Measurements from ENCODE around the gene PODXL2. TPM values are rescaled to one million over a fixed set of nuclear protein-coding genes. Genes with fewer than 3 reads are reported as not detected.
"Not testable (repeated sequence)": the region's sequence is repeated elsewhere in the genome, so short reads cannot be mapped to it uniquely, and the experiment has no call there.

PODXL2 gene
- total RNA-seq, 4 donors from 2014 or later, result 3.2 to 9.4 (median 8.0) TPM

DNA sequence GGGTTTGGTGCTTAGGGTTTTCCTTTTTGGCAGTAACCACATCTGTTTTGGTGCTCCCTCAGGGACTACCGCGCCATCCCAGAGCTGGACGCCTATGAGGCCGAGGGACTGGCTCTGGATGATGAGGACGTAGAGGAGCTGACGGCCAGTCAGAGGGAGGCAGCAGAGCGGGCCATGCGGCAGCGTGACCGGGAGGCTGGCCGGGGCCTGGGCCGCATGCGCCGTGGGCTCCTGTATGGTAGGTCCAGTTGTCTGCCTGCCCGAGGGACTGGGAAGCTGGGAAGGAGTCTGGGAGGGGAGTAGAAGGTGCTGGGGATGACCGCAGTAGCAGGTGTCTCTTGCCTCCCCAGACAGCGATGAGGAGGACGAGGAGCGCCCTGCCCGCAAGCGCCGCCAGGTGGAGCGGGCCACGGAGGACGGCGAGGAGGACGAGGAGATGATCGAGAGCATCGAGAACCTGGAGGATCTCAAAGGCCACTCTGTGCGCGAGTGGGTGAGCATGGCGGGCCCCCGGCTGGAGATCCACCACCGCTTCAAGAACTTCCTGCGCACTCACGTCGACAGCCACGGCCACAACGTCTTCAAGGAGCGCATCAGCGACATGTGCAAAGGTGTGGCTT, 24.3 kb upstream of the PODXL2 start:
- H3K27me3 ChIP-seq, result no peaks in the 10 kb centered on the region
- H3K27ac ChIP-seq, result no peak overlapping the region
- TF ChIP-seq, protein P1, sequence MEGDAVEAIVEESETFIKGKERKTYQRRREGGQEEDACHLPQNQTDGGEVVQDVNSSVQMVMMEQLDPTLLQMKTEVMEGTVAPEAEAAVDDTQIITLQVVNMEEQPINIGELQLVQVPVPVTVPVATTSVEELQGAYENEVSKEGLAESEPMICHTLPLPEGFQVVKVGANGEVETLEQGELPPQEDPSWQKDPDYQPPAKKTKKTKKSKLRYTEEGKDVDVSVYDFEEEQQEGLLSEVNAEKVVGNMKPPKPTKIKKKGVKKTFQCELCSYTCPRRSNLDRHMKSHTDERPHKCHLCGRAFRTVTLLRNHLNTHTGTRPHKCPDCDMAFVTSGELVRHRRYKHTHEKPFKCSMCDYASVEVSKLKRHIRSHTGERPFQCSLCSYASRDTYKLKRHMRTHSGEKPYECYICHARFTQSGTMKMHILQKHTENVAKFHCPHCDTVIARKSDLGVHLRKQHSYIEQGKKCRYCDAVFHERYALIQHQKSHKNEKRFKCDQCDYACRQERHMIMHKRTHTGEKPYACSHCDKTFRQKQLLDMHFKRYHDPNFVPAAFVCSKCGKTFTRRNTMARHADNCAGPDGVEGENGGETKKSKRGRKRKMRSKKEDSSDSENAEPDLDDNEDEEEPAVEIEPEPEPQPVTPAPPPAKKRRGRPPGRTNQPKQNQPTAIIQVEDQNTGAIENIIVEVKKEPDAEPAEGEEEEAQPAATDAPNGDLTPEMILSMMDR (IDR thresholded peaks at IDR 0.05), result no peak
- no peak for TF ChIP-seq POLR2A (IDR thresholded peaks at IDR 0.05)
- no peak overlapping the region for H3K4me3 ChIP-seq (replicated peaks in 1 of 3)
- no peaks in the 10 kb centered on the region for H3K4me1 ChIP-seq
- 92 to 94% methylated on average over 41 of the region's 41 CpGs for WGBS, 2 donors
- no peaks in the 10 kb centered on the region for H3K9me3 ChIP-seq
- no peak for DNase-seq
- intact Hi-C loops (cut with DNase I), result no loop called here
- peaks cover 11 to 17% of the 10 kb centered on the region in 2 donors for H3K36me3 ChIP-seq

DNA sequence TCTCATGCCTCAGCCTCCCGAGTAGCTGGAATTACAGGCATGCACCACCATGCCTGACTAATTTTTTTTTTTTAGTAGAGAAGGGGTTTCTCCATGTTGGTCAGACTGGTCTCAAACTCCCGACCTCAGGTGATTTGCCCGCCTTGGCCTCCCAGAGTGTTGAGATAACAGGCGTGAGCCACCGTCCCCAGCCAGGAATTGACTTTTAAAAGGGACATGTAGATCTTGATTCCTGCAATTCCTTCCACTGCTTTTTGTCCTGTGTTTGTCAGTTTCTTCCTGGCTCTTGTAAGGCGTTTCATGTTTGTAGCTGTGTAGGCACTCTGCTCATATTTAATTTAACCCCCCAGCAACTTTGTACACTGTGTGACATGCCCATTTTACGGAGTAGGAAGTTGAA, 23.4 kb upstream of the PODXL2 start:
- DNase-seq; H3K9me3 ChIP-seq; H3K4me3 ChIP-seq (replicated peaks in 1 of 3); H3K4me1 ChIP-seq; H3K27me3 ChIP-seq; H3K27ac ChIP-seq; intact Hi-C loops (cut with DNase I): not testable (repeated sequence)
- WGBS, 2 donors, result 93 to 98% methylated on average over 7 of the region's 7 CpGs
- peaks cover 11 to 17% of the 10 kb centered on the region in 2 donors for H3K36me3 ChIP-seq

DNA sequence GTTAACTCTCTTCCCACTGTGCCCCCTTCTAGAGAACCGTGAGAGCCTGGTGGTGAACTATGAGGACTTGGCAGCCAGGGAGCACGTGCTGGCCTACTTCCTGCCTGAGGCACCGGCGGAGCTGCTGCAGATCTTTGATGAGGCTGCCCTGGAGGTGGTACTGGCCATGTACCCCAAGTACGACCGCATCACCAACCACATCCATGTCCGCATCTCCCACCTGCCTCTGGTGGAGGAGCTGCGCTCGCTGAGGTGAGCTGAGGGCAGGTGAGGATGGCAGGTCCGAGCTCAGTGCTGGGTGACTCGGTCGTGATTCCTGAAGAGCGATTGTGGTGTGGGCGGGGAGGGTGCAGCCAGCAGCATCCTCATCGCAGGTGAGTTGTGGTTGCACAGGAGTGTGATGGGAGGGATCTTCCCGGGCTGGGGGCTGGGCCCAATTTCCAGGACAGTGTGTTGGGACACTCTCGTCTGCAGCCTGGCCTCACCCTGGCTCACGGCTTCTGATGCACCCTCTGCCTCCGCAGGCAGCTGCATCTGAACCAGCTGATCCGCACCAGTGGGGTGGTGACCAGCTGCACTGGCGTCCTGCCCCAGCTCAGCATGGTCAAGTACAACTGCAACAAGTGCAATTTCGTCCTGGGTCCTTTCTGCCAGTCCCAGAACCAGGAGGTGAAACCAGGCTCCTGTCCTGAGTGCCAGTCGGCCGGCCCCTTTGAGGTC, 22.7 kb upstream of the PODXL2 start:
- no peak for DNase-seq
- Histone ChIP-seq H3K4me1 (no peaks in the 10 kb centered on the region), H3K9me3 (no peaks in the 10 kb centered on the region), H3K4me3 (replicated peaks in 1 of 3) (no peak overlapping the region), H3K27ac (no peak overlapping the region), H3K27me3 (no peaks in the 10 kb centered on the region), H3K36me3 (peaks cover 11 to 17% of the 10 kb centered on the region in 2 donors)
- TF ChIP-seq POLR2A (IDR thresholded peaks at IDR 0.05), result no peak
- TF ChIP-seq, protein P1 (IDR thresholded peaks at IDR 0.05), result no peak
- intact Hi-C loops (cut with DNase I), result no loop called here
- 94% methylated on average over 12 to 14 of the region's 24 CpGs for WGBS, 2 donors

DNA sequence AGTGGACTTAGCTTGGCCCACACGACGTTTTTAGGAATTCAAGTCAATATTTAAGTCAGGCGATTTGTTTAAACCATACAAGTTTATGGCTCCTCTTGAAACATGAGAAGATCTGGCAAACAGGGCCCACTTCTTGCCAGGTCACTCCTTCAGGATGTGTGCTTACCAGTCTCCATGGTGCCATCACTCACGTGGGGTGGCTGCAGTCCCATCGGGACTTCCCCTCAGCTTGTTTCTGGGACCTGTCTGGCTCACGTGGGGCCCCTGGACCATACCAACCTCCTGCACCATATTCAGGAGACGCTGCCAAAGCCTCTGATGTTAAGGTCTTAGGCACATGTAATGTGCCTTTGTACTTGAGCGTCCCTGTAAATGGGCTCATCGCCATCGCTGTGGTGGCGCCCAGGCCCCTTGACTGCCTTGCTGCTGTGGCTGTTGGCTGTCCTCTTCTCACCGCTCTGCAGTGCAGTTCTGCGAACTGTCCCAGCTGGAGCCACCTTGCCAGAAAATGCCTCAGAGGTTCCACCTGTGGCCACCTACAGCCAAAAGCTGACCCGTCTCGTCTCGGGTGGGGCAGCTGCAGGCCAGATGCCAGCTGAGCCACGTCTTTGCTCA, 21.9 kb upstream of the PODXL2 start:
- Histone ChIP-seq H3K36me3 (peaks cover 11 to 17% of the 10 kb centered on the region in 2 donors), H3K4me1 (no peaks in the 10 kb centered on the region), H3K9me3 (no peaks in the 10 kb centered on the region), H3K27ac (no peak overlapping the region), H3K4me3 (replicated peaks in 1 of 3) (no peak overlapping the region), H3K27me3 (no peaks in the 10 kb centered on the region)
- no peak for DNase-seq
- TF ChIP-seq, protein P1 (IDR thresholded peaks at IDR 0.05), result no peak
- TF ChIP-seq POLR2A (IDR thresholded peaks at IDR 0.05), result no peak
- 94 to 95% methylated on average over 5 to 17 of the region's 17 CpGs for WGBS, 2 donors
- intact Hi-C loops (cut with DNase I), result no loop called here

DNA sequence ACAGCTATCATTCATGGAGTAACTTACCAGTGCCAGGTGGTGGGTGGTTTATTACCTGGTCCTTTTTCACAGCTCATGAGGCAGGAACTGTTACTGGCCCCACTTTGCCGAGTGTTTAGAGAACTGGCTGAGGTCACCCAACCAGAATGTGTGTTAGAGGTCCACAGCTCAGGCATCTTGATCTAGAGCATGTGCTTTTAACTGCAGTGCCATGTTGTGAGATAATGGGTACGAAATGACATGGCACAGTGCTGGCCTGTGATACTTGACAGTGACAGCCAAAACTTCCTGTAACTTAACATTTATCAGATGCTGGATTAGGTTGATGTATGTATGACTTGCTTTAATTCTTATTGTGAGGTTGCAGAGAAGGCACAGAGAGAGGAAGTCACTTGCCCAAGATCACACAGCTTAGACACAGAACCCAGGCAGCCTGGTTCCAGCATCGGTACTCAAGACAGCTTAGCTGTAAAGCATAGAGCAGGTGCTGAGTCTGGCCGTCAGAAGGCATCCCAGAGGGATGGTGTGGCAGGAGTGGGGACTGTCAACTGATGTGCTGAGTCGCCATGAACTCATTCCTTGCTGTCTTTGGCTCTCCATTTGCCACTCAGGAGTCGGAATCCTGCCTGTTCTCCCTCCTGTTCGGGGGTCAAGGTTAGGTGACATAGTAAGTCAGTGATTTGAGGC, 21.2 kb upstream of the PODXL2 start:
- Histone ChIP-seq H3K4me3 (replicated peaks in 1 of 3) (no peak overlapping the region), H3K36me3 (peaks cover 11 to 17% of the 10 kb centered on the region in 2 donors), H3K27ac (no peak overlapping the region), H3K27me3 (no peaks in the 10 kb centered on the region), H3K4me1 (peaks cover 3 to 4% of the 10 kb centered on the region in 2 donors), H3K9me3 (no peaks in the 10 kb centered on the region)
- no peak for DNase-seq
- TF ChIP-seq POLR2A (IDR thresholded peaks at IDR 0.05), result no peak
- TF ChIP-seq, protein P1 (IDR thresholded peaks at IDR 0.05), result no peak
- intact Hi-C loops (cut with DNase I), result no loop called here
- 93 to 98% methylated on average over 6 to 7 of the region's 7 CpGs for WGBS, 2 donors
